Activated CD4-positive, alpha-beta T cell treated with anti-CD3 and anti-CD28 coated beads, Interleukin-2, amount 10 ng/mL, durations not matched to agents 7 days and 5 days (primary cell): ENCODE results near the gene CCDC137. TPM values are rescaled to one million over a fixed set of nuclear protein-coding genes. Genes with fewer than 3 reads are reported as not detected.
A peak's percentile ranks its signal among the peaks of the same experiment; 100 is the strongest.

Experiments used
- CTCF ChIA-PET: fragments of 350-600 bp; sonication (Branson Sonifier 250); formaldehyde crosslinking; loops from one replicate; lab custom pipeline; 2021; ENCODE audit warnings: antibody characterized with exemption; lab: Charles Lee
- POLR2A ChIA-PET: fragments of 350-600 bp; sonication (Branson Sonifier 250); formaldehyde crosslinking; loops from one replicate; lab custom pipeline; 2021; ENCODE audit warnings: antibody characterized with exemption; lab: Charles Lee
- DNase-seq: peaks from one replicate; pipeline ENCODE4 v3.0.0-alpha.2; 2020
- H3K27ac Mint-ChIP-seq: one replicate; pipeline ENCODE4 v1.8.0; 2021; ENCODE audit warnings: mild to moderate bottlenecking, moderate library complexity, mixed read lengths
- H3K27me3 Mint-ChIP-seq: one replicate; pipeline ENCODE4 v1.8.0; 2021; ENCODE audit warnings: mixed read lengths
- H3K36me3 Mint-ChIP-seq: one replicate; pipeline ENCODE4 v1.8.0; 2021; ENCODE audit warnings: low read depth, mixed read lengths
- H3K4me1 Mint-ChIP-seq: one replicate; pipeline ENCODE4 v1.8.0; 2021; ENCODE audit warnings: mixed read lengths
- H3K4me3 Mint-ChIP-seq: one replicate; pipeline ENCODE4 v1.8.0; 2021; ENCODE audit warnings: mild to moderate bottlenecking, moderate library complexity, mixed read lengths
- H3K9me3 Mint-ChIP-seq: one replicate; pipeline ENCODE4 v1.8.0; 2021; ENCODE audit warnings: mixed read lengths
- total RNA-seq, 2 experiments: library from RNA; stranded (reverse); gene quantifications; one replicate each; pipeline ENCODE4 v1.2.3, GENCODE V29; 2021

Gene CCDC137
- total RNA-seq, 2 experiments from 2014 or later, result 30.2 to 33.8 TPM

DNA sequence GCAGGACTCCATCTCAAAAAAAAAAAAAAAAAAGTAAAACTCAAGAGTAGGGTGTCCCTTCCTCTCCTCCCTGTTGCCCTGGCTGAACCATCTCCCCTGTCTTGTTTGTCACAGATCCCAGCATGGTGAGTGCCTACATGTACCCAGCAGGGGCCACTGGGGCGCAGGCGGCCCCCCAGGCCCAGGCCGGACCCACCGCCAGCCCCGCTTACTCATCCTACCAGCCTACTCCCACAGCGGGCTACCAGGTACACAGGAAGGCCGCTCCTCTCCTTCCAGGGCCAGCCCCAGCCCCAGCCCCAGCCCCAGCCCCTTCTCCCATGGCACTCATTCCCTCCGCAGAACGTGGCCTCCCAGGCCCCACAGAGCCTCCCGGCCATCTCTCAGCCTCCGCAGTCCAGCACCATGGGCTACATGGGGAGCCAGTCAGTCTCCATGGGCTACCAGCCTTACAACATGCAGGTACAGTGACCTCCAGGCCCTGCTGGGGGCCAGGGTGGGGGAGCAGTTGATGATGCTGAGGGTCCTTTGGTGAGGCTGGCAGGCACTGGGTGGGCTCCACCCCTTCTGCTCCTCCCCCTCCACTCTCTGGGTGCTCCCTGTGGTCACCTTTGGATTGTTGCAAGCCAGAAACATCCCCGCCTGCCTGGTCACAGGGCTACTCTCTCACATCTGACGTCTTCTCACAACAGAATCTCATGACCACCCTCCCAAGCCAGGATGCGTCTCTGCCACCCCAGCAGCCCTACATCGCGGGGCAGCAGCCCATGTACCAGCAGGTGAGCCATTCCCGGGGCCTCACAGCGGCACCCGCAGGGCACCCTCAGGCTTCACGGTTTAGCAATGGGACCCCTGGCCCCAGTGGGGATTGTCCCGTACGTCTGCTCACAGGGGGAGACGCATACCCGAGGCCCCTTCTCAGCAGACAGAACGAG, 34.1 kb downstream of the CCDC137 start:
- ChIA-PET CTCF (no interaction called here), POLR2A (interaction anchor here (0.8 kb wide), 1 partner anchor 11 kb away, joined by 3 read pairs; no protein-coding TSS in a partner anchor)
- Mint-ChIP-seq H3K27ac (peak overlapping the region; percentile 69), H3K4me3 (peak overlapping the region; percentile 95), H3K36me3 (peaks cover 46% of the 10 kb centered on the region), H3K27me3 (no peaks in the 10 kb centered on the region), H3K4me1 (peaks cover 35% of the 10 kb centered on the region), H3K9me3 (no peaks in the 10 kb centered on the region)
- DNase-seq, result no peak

DNA sequence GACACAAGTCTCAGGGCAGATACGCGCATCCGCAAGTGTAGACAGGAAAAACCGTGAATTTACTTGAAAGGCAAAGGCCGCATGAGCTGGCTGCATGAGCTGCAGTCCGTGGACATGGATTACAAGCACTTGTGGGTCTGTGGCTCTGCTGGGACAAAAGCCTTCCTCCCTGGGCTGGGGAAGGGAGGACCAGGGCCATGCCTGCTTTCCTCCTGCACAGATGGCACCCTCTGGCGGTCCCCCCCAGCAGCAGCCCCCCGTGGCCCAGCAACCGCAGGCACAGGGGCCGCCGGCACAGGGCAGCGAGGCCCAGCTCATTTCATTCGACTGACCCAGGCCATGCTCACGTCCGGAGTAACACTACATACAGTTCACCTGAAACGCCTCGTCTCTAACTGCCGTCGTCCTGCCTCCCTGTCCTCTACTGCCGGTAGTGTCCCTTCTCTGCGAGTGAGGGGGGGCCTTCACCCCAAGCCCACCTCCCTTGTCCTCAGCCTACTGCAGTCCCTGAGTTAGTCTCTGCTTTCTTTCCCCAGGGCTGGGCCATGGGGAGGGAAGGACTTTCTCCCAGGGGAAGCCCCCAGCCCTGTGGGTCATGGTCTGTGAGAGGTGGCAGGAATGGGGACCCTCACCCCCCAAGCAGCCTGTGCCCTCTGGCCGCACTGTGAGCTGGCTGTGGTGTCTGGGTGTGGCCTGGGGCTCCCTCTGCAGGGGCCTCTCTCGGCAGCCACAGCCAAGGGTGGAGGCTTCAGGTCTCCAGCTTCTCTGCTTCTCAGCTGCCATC, 34.9 kb downstream of the CCDC137 start:
- peak overlapping the region; percentile 95 for H3K4me3 Mint-ChIP-seq
- peak; percentile 32 for DNase-seq
- POLR2A ChIA-PET, result interaction anchor here (0.8 kb wide), 1 partner anchor 10 kb away, joined by 3 read pairs; no protein-coding TSS in a partner anchor
- CTCF ChIA-PET, result interaction anchor here (0.8 to 2.2 kb wide), 4 partner anchors 11 to 208 kb away, joined by 3 to 17 read pairs (median 3); partner anchors contain the start of genes ARL16, CCDC137, HGS and OXLD1
- no peaks in the 10 kb centered on the region for H3K27me3 Mint-ChIP-seq
- H3K4me1 Mint-ChIP-seq, result peaks cover 39% of the 10 kb centered on the region
- H3K9me3 Mint-ChIP-seq, result no peaks in the 10 kb centered on the region
- H3K27ac Mint-ChIP-seq, result peak overlapping the region; percentile 95
- peaks cover 54% of the 10 kb centered on the region for H3K36me3 Mint-ChIP-seq

DNA sequence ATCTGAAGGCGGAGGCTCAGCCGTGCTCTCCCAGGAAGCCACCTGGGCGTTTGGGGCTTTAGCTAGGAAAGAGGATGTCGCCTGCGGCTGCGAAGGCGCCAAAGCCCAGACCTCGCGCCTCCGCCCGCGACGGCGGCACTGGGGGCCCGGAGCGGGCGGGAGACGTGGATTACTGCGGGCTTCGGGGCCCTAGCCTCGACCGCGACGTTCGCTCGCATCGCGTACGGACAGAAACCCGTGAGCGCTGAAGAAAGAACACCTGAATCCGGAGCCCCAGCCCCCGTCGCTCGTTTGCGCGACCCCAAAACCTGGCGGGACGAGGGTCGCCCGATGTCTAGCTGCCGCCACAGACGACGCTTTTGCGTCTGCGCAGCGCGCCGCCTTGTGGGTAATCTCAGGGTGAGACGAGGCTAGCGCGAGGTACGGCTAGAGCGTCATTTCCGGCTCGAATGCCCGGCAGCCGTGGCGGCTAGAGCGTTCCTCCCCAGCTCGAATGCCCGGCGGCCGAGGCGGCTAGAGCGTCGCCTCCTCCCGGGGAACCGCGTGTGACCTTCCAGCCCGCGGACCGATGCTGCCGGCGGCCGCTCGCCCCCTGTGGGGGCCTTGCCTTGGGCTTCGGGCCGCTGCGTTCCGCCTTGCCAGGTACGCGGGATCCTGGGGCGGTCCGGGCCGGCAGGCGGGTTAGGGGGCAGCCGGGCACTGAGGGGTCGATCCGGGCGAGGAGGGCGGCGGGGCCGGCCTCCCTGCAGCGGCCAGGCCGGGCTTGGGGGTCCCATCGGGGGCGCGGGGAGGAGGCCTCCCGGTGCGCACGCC, 36.6 kb downstream of the CCDC137 start, which contains the start of gene MRPL12:
MRPL12 (plus strand) TSS at position 434 of the 813 bp plus-strand sequence; CDS start at position 569, 135 bp downstream.
- Mint-ChIP-seq H3K4me3 (peak within 1 kb of the TSS; percentile 95), H3K36me3 (peaks cover 47% of the 10 kb centered on the region), H3K4me1 (peaks cover 33% of the 10 kb centered on the region), H3K27me3 (no peaks in the 10 kb centered on the region), H3K9me3 (no peaks in the 10 kb centered on the region), H3K27ac (peak within 1 kb of the TSS; percentile 95)
- POLR2A ChIA-PET, result interaction anchor here (1.4 to 1.8 kb wide), 2 partner anchors 10 to 19 kb away, joined by 3 to 11 read pairs; partner anchors contain the start of genes ARL16 and HGS
- CTCF ChIA-PET, result interaction anchor here (2.2 kb wide), 1 partner anchor 19 kb away, joined by 17 read pairs; the partner anchor contains the start of genes ARL16 and HGS
- peak; percentile 92 for DNase-seq

DNA sequence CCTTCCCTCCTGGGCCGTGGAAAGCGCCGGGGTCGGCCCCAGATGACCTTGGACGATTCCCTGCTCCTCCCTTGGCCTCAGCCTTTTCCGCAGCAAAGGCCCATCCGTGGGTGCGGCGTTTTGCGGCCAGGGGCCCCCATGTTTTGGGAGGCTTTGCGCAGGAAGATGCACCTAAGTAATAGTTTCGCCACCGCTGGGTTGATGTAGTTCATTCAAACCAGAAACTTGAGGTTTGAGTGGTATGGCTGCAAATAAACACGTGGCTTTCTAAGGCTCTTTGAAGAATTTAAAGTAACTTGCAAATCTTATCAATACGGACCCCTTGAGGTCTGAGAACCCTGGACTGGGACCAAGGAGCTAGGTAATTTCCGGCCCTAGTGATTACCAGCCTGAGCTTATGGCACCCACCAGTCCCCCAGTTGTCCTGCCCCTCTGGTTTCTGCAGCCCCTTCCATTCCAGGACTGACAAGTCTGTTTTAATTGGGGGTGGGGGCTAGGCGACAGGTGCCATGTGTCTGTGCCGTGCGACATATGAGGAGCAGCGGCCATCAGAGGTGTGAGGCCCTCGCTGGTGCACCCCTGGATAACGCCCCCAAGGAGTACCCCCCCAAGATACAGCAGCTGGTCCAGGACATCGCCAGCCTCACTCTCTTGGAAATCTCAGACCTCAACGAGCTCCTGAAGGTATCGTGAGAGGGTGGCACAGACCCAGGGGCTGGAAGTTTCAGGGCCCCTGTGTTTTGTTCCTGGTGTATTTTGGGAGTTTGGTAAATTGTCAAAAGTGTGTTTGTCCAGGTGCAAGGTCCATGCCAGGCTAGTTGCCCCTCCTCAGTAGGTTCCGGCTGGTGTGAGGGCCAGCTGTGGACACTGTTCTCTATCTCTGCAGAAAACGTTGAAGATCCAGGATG, 37.5 kb downstream of the CCDC137 start:
- Mint-ChIP-seq H3K4me1 (peaks cover 31% of the 10 kb centered on the region), H3K27ac (peak overlapping the region; percentile 86), H3K9me3 (no peaks in the 10 kb centered on the region), H3K4me3 (peak overlapping the region; percentile 79), H3K27me3 (no peaks in the 10 kb centered on the region), H3K36me3 (peaks cover 45% of the 10 kb centered on the region)
- ChIA-PET POLR2A (interaction anchor here (0.6 to 1.8 kb wide), 3 partner anchors 11 to 103 kb away, joined by 3 to 11 read pairs (median 4); partner anchors contain the start of genes ARL16 and HGS), CTCF (interaction anchor here (2.2 kb wide), 1 partner anchor 19 kb away, joined by 17 read pairs; the partner anchor contains the start of genes ARL16 and HGS)
- DNase-seq, result peak; percentile 37

DNA sequence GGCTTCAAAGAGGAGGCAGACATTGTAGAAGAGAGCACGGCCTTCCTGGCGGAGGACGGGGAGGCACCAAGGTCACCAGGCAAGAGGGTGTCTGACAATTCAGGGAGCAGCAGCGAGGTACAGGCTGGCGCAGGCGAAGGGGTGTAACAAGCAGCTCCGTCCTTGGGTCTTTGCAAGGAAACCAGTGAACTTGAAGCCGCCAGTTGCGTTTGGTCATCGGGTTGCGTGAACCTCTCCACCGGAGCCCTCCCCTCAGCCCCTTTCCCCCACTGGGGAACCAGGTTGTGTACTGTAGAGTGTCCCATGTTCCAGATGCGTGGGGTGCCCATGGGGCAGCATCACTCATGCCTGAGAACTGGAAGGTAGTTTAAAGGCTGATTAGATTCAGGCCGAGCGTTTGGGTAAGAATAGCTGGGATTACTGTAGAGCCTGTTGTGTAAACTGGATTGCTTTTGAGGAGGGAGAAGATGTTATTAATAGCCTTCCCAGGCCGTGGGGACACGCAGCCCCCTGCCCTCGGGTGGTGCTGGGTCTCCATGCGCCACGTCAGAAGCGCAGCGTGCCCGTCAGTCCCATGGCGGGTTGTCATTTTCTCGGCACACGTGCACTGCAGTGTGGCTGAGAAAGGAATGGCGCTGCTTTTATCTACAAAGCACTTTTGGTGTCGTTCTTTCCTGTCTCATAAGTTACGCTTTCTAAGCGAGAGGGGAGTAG, 39.1 kb downstream of the CCDC137 start:
- POLR2A ChIA-PET, result no interaction called here
- H3K27ac Mint-ChIP-seq, result no peak overlapping the region
- DNase-seq, result no peak
- CTCF ChIA-PET, result interaction anchor here (0.9 kb wide), 1 partner anchor 14 kb away, joined by 3 read pairs; no protein-coding TSS in a partner anchor
- H3K9me3 Mint-ChIP-seq, result no peaks in the 10 kb centered on the region
- peaks cover 40% of the 10 kb centered on the region for H3K4me1 Mint-ChIP-seq
- peak overlapping the region; percentile 41 for H3K4me3 Mint-ChIP-seq
- peaks cover 41% of the 10 kb centered on the region for H3K36me3 Mint-ChIP-seq
- H3K27me3 Mint-ChIP-seq, result no peaks in the 10 kb centered on the region

DNA sequence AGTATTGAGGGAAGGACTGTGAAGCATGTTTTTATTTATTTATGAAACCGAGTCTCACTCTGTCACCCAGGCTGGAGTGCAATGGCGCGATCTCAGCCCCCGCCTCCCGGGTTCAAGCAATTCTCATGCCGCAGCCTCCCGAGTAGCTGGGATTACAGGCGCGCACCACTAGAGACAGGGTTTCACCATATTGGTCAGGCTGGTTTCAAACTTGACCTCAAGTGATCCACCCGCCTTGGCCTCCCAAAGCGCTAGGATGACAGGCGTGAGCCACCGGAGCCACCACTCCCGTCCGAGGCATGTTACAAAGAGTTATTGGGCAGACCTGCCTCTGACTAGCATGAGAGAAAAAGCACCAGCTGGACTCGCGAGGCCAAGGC, 39.7 kb downstream of the CCDC137 start:
- CTCF ChIA-PET, result interaction anchor here (0.8 kb wide), 1 partner anchor 16 kb away, joined by 5 read pairs; no protein-coding TSS in a partner anchor

DNA sequence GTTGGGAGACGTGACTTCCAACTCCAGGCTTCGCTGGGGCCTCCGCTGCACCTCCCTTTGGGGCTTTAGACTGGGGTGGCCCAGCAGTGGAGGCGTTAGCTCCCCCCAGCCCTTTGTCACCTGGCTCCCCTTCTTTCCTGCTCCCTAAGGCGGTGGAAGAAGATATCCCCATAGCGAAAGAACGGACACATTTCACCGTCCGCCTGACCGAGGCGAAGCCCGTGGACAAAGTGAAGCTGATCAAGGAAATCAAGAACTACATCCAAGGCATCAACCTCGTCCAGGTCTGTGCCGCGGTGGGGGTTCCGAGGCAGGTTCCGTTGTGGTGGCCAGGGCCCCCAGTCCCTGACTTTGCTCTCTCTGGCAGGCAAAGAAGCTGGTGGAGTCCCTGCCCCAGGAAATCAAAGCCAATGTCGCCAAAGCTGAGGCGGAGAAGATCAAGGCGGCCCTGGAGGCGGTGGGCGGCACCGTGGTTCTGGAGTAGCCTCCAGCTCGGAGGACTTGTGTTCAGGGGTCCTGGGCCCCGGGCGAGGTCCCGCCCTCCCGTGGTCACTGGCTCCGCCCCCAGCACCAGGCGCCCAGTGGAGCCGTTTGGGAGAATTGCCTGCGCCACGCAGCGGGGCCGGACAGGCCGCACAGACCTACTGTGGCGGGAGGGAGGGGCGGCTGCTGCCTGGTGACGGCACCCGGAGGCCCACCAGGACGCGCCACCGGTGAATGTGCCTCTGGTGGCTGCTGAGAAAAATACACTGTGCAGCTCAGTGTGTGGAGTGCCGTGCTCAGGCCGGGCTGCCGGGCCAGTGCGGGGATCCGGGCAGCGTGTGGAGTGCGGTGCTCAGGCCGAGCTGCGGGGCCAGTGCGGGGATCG, 40.5 kb downstream of the CCDC137 start:
- Mint-ChIP-seq H3K4me1 (peaks cover 37% of the 10 kb centered on the region), H3K27ac (no peak overlapping the region), H3K27me3 (no peaks in the 10 kb centered on the region), H3K9me3 (no peaks in the 10 kb centered on the region), H3K4me3 (no peak overlapping the region), H3K36me3 (peaks cover 31% of the 10 kb centered on the region)
- no peak for DNase-seq
- ChIA-PET CTCF (interaction anchor here (0.8 kb wide), 1 partner anchor 15 kb away, joined by 5 read pairs; no protein-coding TSS in a partner anchor), POLR2A (no interaction called here)

More for the DNA sequence above, 39.7 kb downstream of the CCDC137 start:
- DNase-seq, result no peak
- POLR2A ChIA-PET, result no interaction called here
- Mint-ChIP-seq H3K36me3 (peaks cover 36% of the 10 kb centered on the region), H3K4me1 (peaks cover 40% of the 10 kb centered on the region), H3K9me3 (no peaks in the 10 kb centered on the region), H3K27ac (no peak overlapping the region), H3K4me3 (no peak overlapping the region), H3K27me3 (no peaks in the 10 kb centered on the region)

DNA sequence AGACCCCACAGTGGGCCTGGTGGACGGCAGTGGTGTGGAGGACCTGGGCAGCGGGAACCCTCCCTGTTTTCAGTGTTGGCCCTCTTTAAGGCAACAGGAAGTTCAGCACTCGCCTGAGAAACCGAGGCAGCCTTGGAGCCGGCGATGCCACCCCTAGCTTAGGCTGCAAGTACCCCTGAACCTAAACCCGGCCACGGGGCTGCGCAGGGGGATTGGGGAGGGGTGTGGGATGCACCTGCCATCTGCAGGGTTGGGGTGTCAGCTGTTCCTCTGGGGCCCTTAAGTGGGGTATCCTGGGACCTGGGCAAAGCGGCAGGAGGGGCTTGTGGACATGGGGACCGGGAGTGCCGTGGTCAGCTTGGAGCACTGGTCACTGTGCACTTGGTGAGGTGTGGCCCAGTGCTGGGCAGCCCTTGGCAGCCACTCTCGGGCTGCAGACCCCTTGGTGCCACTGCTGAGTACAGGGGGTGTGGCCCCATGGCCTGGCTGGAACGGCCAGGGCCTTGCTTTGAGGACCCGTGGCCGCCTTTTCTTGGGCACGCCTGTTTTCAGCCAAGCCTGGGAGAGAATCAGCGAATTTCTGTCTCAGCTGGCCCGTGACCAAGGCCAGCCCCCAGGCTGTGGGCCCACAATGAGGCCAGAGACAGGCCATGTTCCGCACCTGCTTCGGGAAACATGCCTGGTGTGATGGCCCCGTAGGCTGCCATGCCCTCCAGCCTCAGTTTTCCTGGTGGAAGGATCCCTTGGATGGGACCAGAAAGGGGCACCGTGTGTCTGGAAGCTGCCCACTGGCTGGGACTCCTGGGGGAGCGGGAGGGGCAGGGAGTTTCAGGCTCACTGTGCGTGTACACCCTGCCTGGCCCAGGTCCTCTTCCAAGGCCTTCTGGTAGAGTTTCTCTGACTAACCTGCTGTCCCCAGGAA, 41.4 kb downstream of the CCDC137 start:
- H3K27me3 Mint-ChIP-seq, result no peaks in the 10 kb centered on the region

DNA sequence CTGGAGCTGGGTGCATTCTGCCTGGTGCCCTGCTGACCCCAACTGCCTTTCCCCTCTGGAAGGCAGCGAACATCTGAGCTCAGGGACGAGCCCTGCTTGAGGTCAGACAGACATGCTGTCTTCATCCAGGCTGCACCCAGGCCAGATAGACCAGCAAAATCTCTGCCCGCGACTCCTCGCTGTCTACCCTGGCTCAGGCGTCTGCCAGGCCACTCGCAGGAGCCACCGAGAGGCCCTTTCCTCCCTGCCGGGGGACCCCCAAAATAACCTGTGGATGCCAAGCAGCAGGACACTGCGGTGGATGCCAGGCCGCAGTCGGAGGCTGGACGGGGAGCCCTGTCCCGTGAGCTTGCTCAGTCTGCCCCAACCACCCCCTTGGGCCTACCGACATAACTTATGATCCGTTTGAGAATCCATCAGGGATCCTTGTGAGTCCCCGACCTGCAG, 42.2 kb downstream of the CCDC137 start:
- CTCF ChIA-PET, result interaction anchor here (1.0 to 1.3 kb wide), 2 partner anchors 13 to 45 kb away, joined by 3 read pairs; no protein-coding TSS in a partner anchor
- Mint-ChIP-seq H3K4me3 (no peak overlapping the region), H3K27ac (peak overlapping the region; percentile 57), H3K27me3 (no peaks in the 10 kb centered on the region), H3K4me1 (peaks cover 40% of the 10 kb centered on the region), H3K36me3 (peaks cover 25% of the 10 kb centered on the region), H3K9me3 (no peaks in the 10 kb centered on the region)
- no peak for DNase-seq
- POLR2A ChIA-PET, result no interaction called here

More for the DNA sequence above, 41.4 kb downstream of the CCDC137 start:
- H3K27ac Mint-ChIP-seq, result no peak overlapping the region
- H3K4me3 Mint-ChIP-seq, result no peak overlapping the region
- POLR2A ChIA-PET, result no interaction called here
- no peak for DNase-seq
- no peaks in the 10 kb centered on the region for H3K9me3 Mint-ChIP-seq
- H3K4me1 Mint-ChIP-seq, result peaks cover 36% of the 10 kb centered on the region
- peaks cover 25% of the 10 kb centered on the region for H3K36me3 Mint-ChIP-seq
- CTCF ChIA-PET, result no interaction called here
